Activated T-cell treated with anti-CD3 and anti-CD28 coated beads for 24 hours (primary cell): ENCODE data around the gene MAPK12.

Experiments
- DNase-seq: peaks from one replicate; pipeline ENCODE4 v3.0.0-alpha.2; 2020; ENCODE audit warnings: low read depth

The MAPK12 gene

DNA sequence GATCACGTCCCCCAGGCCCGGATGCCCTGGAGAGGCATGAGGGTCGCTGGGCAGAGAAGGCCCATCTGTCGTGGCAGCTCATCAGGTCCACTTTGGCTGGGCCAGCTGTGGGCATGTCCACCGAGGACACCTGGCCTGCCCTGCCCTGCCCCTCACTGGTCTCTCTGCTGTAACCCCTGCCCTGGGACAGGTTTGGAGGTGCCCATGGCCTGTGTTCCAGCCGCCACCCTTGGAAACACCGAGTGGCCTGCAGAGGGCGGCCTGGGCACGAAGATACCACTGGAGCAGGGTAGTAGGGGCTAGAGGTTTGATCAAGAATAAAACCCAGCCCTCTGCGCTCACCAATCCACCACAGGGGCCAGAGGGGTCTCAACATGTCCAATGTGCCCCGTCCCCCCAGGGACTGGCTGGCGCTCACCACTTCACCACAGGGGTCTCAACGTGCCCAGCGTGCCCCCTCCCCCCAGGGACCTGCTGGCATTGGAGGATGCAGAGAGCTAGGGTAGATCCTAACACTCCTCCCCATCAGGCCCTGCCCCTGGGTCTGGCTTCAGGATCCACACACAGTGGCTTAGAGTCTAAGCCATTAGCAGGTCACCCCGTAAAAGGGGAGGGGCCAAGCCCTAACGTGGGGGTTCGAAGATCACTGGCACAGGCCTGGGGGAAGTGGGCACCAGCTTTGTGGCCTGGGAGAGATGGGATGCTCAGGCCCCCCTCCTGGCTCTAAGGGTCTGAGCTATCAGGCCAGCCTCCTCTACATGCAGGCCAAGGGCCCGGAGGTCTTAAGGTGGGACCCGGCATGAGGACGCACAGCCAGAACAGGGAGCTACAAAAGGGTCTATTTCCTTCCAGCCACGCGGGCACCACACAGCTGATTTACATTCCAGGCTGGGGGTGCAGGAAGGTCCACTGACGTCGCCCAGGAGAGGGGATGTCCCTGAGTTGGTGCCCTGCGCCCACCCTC, 9.1 kb downstream of the MAPK12 start:
- peak; percentile 56 for DNase-seq

DNA sequence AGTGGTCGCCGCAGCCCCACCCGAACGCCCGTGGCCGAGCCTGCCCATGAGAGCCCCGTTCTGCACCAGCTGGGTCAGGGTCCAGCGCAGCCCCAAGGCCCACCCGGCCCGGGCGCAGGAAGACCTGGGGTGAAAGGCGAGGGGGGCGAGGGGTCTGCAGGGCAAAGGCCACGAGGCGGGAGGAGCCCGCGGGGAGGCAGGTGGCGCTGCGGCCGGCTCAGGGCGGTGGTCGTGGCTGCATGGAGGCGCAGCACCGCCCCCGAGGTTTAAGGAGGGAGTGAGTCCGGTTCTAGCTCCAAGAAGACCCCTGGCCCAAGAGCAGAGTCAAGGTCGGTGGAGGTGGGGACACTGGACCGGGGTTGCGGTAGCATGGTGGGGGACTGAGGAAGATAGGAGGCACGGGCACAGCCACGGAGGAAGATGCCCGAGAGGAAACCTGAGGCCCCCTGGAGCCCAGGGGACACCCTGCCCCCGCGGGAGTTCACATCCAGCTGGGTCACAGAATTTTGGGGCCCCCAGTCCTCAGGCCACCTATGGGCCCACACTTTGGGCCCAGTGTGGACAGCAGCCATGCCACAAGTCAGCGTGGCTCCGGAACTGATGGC, 9.9 kb downstream of the MAPK12 start:
- no peak for DNase-seq

DNA sequence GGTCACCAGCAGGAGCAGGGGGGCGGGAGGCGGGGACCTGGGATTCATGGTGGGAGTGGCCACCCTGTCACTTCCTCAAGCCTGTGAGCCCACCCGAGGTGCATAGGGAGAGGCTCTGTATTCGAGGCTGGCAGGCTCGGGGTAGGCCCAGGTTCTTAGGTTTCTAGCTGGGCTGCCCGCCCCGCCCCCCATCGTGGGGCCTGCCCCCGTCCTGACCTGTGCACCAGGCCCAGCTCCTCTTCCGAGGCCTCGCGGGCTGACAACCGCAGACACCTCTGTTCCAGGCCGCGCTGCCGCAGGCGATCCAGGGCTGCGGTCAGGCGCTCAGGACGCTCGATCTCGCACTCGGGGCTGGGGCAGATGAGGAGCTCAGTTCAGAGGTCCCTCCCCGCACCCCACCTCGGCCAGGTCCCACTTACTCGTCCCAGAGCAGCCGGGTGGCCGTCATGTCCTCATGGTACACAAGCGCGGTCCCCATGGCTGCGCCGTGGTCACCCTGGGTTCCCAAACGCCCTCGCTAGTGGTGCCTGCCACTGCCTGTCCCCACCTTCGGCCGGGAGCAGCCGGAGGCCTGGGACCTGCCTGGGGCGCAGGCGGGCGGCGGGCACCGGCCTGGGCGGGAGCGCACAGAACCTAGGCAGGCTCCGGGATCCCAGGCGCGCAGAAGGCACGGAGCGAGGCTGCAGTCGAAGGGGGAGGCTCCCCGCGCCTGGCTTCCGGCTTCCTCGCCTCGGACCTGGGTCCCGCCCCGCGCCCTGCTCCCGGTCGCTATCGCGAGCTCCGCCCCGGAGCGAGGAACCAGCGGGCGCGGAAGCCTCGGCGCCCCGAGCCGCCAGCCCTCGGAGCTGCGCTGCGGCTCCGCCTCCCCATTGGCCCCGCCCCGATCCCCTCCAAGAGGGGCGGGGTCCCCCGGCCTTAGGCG, 10.7 kb downstream of the MAPK12 start, which contains the start of gene HDAC10:
Gene HDAC10 (minus strand): TSS at position 711 of the 922 bp plus-strand sequence. CDS start 233 bp downstream, at position 478.
- DNase-seq: peak; percentile 74

DNA sequence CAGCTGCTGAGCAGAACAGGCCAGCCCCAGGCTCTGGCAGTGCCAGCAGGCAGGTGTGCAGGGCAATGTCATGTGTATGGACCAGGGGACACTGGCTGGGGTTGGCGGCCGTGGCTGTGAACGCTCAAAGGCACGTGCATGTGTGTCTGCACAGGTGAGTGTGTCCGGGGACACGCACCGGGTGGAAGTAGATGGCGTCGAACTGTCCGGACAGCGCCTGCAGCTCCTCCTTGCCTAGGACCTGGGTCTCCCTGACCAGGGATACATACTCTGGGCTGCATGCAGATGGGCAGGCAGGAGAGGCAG, 11.3 kb downstream of the MAPK12 start:
- no peak for DNase-seq

DNA sequence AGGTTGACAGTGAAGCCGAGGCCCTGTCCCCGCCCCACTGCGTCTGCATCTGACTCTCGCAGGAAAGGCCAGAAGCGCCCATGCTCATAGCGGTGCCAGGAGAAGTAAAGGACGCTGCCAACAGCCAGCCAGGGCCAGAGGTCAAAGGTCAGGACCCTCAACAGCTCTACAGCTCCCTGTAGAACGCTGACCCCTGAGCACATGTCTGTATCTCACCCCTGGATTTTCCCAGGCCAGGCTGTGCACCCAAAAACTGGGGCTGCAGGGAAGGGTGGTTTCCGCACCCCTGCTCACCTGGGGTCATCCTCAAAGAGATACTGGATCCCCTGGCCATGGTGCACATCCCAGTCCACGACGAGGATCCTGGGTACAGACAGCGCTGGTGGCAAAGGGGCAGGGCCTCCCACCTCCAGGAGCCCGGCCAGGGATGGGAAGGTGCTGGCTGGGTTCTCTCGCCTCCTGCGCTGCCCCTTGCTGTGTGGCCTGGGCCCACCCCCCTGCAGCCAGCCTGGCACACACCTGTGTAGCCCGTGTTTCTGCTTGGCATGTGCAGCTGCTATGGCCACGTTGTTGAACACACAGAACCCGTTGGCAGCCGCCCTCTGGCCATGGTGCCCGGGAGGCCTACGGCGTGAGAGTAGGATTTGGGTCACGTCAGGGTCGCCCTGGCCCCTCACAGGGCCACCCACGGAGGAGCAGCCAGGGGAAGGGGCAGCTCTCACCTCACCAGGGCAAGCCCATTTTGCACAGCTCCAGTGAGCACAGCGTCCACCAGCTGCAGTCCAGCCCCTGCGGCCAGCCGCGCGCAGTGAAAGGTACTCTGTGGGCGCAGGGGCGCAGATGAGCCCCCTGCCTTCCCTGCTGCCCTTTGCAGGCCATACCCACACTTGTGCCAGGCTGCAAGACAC, 11.9 kb downstream of the MAPK12 start:
- DNase-seq: no peak

DNA sequence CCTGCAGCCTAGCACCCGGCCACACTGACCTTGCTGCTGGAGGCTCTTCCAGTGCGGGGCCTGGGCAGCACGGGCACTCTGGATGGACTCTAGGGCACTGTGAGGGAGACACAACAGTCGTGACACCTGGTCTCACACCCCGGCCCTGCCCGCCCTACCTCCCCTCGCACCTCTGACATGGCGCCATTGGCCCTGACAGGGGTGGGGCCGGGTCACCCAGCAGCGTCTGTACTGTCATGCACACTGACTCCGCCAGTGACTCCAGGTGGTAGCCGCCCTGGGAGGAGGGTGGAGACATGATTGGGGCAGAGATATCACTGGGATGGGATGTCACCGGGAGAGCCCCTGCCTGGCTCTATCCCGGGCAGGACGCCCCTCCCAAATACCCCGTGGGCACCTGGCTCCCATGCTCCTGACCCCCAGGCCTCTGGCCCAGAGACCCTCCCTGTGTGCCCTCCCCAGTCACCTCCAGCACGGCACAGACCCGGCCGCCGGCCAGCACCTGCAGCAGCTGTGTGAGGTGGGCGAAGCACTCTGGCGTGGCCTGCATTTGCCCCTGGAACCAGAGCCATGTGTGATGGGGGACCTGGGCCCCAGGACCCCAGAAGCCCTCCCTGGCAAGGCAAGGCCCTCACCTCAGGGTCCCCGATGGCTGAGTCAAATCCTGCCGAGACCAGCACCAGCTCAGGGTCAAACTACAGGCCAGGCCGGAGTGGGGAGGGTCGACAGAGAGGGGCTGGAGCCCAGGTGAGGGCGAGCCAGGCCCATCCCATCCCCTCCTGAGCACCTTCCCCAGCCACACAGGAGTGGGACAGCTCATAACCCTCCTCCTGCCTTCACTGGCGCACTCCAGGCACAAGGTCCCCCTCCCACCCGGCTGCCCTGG, 13.0 kb downstream of the MAPK12 start:
- DNase-seq: no peak

DNA sequence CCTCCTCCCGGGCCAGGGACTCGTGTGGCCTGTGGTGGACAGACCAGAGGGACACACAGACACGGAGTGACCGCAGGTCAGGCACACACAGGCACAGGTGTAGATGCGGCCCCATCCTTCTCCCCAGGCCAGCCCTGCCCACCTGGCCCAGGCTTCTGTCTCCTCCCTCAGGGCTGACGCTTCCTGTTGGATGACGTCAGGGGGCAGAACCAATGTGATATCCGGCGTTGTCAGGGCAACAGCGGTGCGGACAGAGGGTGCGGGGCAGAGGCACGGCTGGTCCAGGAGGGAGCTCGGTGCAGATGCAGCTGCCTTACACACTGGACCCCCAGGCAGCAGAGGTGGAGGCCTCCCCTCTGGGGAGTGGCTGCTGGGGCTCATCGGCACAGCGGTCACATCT, 13.7 kb downstream of the MAPK12 start:
- DNase-seq: no peak

DNA sequence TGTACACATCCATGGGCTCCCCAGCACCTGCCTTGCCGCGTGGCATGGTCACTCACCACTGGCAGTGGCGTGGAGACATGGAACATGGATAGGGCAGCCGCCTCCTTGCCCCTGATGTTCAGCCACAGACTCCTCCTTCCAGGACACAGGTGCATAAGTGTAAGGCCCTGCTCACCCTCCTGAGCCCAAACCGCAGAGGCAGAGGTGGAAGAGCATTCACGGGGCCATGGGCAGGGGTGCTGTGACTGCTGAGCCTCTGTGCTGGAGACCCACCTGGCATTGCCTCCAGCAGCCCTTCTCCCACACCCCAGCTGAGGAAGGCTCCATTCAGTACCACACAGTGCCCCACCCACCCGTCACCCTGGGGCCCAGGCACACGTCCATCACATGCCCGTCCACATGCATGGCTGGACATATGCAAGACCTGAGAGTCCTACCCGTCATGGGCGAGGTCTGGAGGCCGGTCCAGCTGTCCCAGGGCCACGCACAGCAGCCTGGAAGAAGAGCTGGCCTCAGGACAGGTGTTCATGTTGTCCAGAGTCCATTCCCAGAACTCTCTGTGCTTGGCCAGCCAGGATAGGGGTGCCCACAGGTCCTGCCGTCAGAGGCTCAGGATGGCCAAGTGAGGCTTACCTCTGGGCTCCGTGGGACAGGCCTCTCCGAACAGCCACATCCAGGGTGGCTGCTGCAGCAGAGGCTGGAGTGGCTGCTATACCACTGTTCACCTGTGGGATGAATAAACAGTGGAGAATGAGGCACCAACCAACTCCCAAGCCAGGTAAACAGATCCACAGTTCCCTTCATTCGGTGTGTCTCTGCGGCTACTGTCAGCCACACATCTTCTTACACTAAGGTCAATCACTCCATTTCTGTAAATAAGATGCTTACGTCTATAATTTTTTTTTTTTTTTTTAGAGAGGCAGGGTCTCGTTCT, 15.0 kb downstream of the MAPK12 start:
- DNase-seq: no peak

DNA sequence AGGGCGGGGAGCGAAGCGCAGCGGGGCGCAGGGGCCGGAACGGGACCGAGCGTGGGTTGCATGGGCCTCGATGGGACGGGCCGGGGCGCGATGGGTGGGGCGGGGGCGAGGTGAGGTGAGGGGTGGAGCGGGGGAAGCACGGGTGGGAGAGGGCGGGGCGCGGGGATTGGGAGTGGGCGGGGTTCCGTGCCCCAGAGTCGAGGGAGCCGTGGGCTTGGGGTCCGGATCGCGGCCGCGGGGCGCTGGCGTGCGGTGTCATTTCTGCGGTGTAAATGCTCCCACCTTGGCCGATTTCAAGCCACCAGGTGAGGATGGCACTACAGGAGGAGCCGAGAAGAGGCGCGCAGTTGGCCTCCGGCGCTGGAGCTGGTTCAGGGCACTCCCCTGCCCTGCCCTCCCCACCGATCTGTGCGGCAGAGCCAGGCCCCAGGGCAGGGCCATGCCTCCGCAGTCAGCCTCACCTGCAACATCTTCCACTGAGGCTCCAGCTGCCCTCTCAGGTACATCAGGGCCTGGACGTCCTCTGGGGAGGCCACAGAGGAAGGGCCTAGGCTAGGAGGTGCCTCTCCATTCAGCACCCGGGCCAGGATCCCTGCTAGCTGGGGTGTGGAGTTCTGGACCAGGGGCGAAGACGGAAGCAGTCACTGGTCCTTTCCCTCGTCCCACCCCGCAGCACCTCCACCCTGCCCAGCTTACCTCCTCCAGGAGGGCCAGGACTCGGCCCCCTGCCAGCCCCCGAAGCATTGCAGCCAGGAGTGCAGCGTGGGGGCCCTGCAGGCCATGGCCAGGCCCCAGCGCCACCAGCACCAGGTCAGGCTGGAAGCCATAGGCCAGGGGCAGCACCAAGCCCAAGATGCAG, 16.0 kb downstream of the MAPK12 start:
- DNase-seq: no peak

DNA sequence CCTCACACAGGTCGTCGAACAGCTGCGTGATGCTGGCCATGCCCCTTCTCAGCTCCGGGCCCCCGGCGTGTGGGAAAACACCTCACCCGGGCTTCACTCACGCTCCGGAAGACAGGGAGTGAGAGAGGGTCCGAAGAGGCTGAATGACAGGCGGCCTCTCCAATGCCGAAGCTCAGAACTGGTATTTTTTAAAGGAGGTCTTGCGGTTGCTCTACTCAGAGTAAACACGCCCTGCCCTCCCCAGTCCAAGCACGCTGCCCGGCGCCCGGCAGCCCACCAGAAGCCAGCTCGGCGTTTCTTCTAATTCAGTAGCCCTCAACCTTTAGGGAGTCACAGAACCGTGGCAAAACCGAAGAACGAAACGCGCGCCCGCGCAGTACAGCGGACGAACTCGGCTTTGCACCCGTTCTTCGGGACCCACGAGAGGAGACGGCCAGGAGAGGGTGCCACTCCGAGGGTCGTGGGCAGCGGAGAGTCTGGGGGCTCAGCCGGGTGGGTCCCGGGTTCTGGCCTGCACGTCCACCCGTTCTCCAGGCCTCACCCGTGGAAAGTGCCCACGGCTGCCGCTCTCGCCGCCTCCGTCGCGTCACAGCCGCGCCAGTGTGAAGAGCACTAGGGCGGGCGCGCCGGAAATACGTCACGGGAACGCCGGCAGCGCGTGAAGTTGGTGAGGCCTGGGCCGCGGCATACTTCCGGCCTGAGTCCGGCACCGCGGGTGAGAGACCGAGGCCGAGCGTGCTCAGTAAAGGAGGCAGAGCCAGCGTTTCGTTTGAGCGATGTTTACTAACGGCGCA, 16.9 kb downstream of the MAPK12 start, which contains the start of gene TUBGCP6:
Gene TUBGCP6 (minus strand): TSS at position 604 of the 794 bp plus-strand sequence. CDS start 564 bp downstream, at position 40.
- DNase-seq: peak; percentile 89

DNA sequence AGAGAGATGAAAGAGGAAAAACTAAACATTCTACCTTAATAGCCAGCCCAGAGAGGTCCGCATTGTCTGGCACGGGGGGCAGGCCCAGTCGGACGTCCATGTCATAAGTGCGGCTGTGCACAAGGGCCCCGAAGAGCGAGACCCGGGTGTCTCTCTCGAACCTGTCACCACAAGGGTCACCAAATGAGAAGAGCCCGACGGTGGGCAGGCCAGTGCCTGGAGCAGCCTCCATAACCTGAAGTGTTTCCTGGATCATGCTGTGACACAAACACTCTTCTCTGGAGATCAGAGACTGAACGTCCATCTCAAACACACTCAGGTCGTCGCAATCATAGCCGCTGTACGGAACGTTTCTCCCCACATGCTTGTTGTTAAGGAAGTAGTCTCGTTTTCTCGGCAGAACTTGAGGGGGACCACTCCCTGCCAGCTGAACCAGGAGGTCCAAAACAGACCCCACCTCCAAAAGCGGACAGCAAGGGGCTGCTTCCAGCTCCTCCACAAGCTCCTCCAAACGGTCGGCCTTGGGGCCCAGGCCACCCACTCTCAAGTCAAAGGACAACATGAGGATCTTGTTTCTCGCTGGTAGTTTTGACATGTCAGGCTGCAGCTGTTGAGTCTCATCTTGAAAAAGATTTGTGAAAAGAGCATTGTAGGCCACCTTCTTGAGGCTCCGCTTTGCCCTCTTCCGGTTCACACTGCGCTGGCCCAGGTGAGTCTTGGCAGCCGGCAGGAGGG, 17.6 kb downstream of the MAPK12 start:
- DNase-seq: no peak

DNA sequence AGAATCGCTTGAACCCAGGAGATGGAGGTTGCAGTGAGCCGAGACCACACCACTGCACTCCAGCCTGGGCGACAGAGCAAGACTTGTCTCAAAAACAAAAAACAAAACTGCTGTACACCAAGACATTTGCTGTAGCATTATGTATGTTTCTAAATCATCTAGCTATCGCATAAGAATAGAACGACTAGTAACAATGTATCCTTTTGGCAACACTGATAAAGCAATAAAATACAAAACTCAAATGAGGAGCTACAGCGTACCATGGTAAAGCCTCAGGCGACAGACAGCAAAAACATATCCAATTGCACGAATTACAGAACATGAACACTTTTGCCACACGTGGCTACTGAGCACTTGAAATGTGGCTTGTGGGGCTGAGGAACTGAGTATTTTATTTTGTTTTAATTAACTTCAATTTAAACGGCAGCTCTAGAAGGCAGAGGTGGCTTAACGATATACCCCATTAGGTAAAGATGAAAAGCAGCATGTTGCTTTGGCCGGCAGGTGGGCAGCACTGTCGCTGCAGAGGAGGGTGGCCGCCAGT, 19.0 kb downstream of the MAPK12 start:
- no peak for DNase-seq

DNA sequence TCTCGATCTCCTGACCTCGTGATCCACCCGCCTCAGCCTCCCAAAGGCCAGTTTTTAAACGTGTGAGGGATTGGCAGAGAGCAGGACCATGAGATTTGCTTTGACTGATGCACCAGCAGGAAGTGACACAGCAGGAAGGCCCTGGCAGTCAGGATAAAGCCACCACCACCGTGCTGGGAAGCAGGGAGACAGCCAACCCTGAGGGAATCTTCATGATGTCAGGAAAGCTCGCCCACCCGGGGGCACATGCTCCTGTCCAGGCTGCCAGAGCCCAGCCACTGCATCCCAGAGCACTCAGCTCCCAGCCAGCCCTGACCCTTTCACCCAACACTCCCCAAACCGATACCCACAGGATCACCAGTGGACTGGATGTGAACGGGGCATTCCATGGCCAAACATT, 22.7 kb downstream of the MAPK12 start:
- no peak for DNase-seq

DNA sequence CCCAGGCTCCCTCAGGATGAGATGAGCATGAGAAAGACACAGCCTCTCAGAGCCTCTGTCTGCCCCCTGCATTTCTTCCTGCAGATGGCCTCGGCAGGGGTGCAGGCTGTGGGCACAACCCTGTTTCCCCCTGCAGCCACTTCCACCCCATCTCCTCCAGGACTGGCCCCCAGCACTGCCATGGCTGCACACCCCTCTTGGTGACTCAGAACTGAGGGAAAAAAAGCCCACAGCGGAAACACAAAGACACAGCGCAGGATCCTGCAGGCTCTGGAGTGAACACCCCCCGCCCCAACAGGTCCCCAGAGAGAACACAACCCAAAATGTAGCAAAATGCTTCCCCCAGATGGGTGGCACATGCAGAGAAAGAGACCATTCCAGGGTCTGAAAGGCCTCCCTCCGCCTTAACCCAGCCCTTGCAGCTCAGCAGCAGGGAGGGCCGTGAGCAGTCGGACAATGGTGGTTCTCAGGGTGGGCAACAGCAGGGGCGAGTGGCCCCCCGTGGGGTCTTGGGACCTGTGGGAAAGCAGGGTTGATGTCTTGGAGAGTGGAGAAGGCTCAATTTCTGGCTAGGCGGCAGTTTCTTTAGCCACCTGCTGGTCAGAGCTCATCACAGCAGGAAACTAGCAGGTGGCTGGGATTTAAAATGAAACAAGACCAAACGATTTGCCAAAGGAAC, 24.6 kb downstream of the MAPK12 start:
- no peak for DNase-seq

DNA sequence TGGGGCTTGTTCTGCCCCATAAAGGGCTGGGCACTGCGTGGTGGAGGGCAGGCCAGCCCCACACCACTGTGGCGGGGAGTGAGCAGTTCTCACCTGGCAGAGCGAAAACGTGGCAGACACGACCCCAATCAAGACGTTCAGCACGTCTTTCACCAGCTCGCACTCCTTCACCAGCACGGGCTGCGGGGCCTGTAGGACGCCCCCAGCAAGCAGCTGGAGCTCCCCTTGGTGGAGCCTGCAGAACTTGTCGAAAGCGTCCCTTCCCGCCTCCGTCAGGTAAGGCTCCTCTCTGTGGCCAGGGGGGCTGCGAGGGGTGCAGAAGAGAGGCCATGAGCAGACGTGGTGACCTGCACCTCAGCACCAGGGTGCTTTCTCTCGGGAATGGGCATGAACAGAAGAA, 28.3 kb downstream of the MAPK12 start:
- DNase-seq: no peak
